ENCODE data around the gene PFN3. TPM values are rescaled to one million over a fixed set of nuclear protein-coding genes. Genes with fewer than 3 reads are reported as not detected.

Gene PFN3
- total RNA-seq (2014; rRNA removed; shearing (Covaris generic)) = not detected in 2 replicates
- not detected in 2 replicates for polyA plus RNA-seq (2015; cell fraction: cytosol; rRNA removed)
- not detected in 2 replicates for polyA plus RNA-seq (2015; cell fraction: nucleus; rRNA removed)

GRCh38 chr5:177399997-177400868 is at the start of gene PFN3:
Gene PFN3, minus strand, starts transcription at chr5:177400661. Its CDS starts 85 bp downstream, at chr5:177400576.
- DNase-seq (ENCODE audit: low read depth, low spot score) = no peak
- in situ Hi-C loops (cut with HindIII; ENCODE audit: low pct_unique_long_range_greater_than_20kb, low sequenced_read_pairs) = no loop called here

GRCh38 chr5:177449140-177450061 is 48.9 kb upstream of the PFN3 start:
- no peak for DNase-seq (ENCODE audit: low read depth, low spot score)
- in situ Hi-C loops (cut with HindIII; ENCODE audit: low pct_unique_long_range_greater_than_20kb, low sequenced_read_pairs) = no loop called here

GRCh38 chr5:177448244-177448950 is 47.9 kb upstream of the PFN3 start:
- in situ Hi-C loops (cut with HindIII; ENCODE audit: low pct_unique_long_range_greater_than_20kb, low sequenced_read_pairs) = no loop called here
- DNase-seq (ENCODE audit: low read depth, low spot score) = no peak

GRCh38 chr5:177447611-177448243 is 47.3 kb upstream of the PFN3 start:
- in situ Hi-C loops (cut with HindIII; ENCODE audit: low pct_unique_long_range_greater_than_20kb, low sequenced_read_pairs) = no loop called here
- DNase-seq (ENCODE audit: low read depth, low spot score) = peak; percentile 97

GRCh38 chr5:177447066-177447610 is 46.7 kb upstream of the PFN3 start:
- in situ Hi-C loops (cut with HindIII; ENCODE audit: low pct_unique_long_range_greater_than_20kb, low sequenced_read_pairs) = no loop called here

GRCh38 chr5:177446200-177447065 is 46.0 kb upstream of the PFN3 start, which contains the start of gene PRR7:
Gene PRR7, plus strand, starts transcription at chr5:177446814. Its CDS starts 8,254 bp downstream, at chr5:177455068.
- peak; percentile 63 for DNase-seq (ENCODE audit: low read depth, low spot score)
- in situ Hi-C loops (cut with HindIII; ENCODE audit: low pct_unique_long_range_greater_than_20kb, low sequenced_read_pairs) = no loop called here

More at GRCh38 chr5:177447066-177447610, 46.7 kb upstream of the PFN3 start:
- peak; percentile 52 for DNase-seq (ENCODE audit: low read depth, low spot score)

- in situ Hi-C loops (cut with HindIII; ENCODE audit: low pct_unique_long_range_greater_than_20kb, low sequenced_read_pairs) = no loop called here
- no peak for DNase-seq (ENCODE audit: low read depth, low spot score)
These were observed 45.4 kb upstream of the PFN3 start for GRCh38 chr5:177445917-177446199.

GRCh38 chr5:177445052-177445916 is 44.8 kb upstream of the PFN3 start:
- no peak for DNase-seq (ENCODE audit: low read depth, low spot score)
- in situ Hi-C loops (cut with HindIII; ENCODE audit: low pct_unique_long_range_greater_than_20kb, low sequenced_read_pairs) = no loop called here

- no peak for DNase-seq (ENCODE audit: low read depth, low spot score)
- in situ Hi-C loops (cut with HindIII; ENCODE audit: low pct_unique_long_range_greater_than_20kb, low sequenced_read_pairs) = no loop called here
These were observed 43.9 kb upstream of the PFN3 start for GRCh38 chr5:177444106-177445051.

- in situ Hi-C loops (cut with HindIII; ENCODE audit: low pct_unique_long_range_greater_than_20kb, low sequenced_read_pairs) = no loop called here
These were observed 42.9 kb upstream of the PFN3 start for GRCh38 chr5:177443144-177443983.

GRCh38 chr5:177442066-177442826 is 41.8 kb upstream of the PFN3 start:
- DNase-seq (ENCODE audit: low read depth, low spot score) = no peak
- in situ Hi-C loops (cut with HindIII; ENCODE audit: low pct_unique_long_range_greater_than_20kb, low sequenced_read_pairs) = no loop called here

More at GRCh38 chr5:177443144-177443983, 42.9 kb upstream of the PFN3 start:
- DNase-seq (ENCODE audit: low read depth, low spot score) = no peak

GRCh38 chr5:177440990-177441780 is 40.7 kb upstream of the PFN3 start:
- DNase-seq (ENCODE audit: low read depth, low spot score) = no peak
- in situ Hi-C loops (cut with HindIII; ENCODE audit: low pct_unique_long_range_greater_than_20kb, low sequenced_read_pairs) = no loop called here
